ENCODE data around the gene NALCN.

The NALCN gene

GRCh38 chr13:101116341-101116740 lies 300.0 kb downstream of the NALCN start:
- no peak overlapping the region for H3K4me2 ChIP-seq (ENCODE audit: low read depth, low read length, poor library complexity, severe bottlenecking)
- H3K4me3 ChIP-seq (ENCODE audit: insufficient read depth, low read length, poor library complexity, severe bottlenecking), result no peak overlapping the region
- TF ChIP-seq EZH2phosphoT487 (conservative IDR thresholded peaks at IDR 0.05; ENCODE audit: low read length) (no peak), CTCF (IDR thresholded peaks at IDR 0.05; ENCODE audit: insufficient read depth, low read length, poor library complexity, severe bottlenecking) (no peak)
- H3K27me3 ChIP-seq (ENCODE audit: low read length), result no peaks in the 10 kb centered on the region
- no peaks in the 10 kb centered on the region for H3K9me3 ChIP-seq (ENCODE audit: insufficient read depth, low read length)
- no peaks in the 10 kb centered on the region for H3K79me2 ChIP-seq (ENCODE audit: insufficient read depth, low read length)
- no peak overlapping the region for H3K27ac ChIP-seq (ENCODE audit: low read depth, low read length)
- H3K9me2 ChIP-seq (replicated peaks; ENCODE audit: insufficient read depth, low read length), result no peaks in the 10 kb centered on the region
- no peaks in the 10 kb centered on the region for H3K36me3 ChIP-seq (ENCODE audit: low read length)
- H4K20me1 ChIP-seq (ENCODE audit: low read depth, low read length), result no peaks in the 10 kb centered on the region
- H3K9ac ChIP-seq (ENCODE audit: low read length), result no peak overlapping the region
- no peaks in the 10 kb centered on the region for H3F3A ChIP-seq (ENCODE audit: insufficient read depth)
- no peak overlapping the region for H2AFZ ChIP-seq (ENCODE audit: low read depth, low read length, severe bottlenecking)

- no peaks in the 10 kb centered on the region for H3K27me3 ChIP-seq (ENCODE audit: low read length)
- H4K20me1 ChIP-seq (ENCODE audit: low read depth, low read length), result no peaks in the 10 kb centered on the region
- H3K9me2 ChIP-seq (replicated peaks; ENCODE audit: insufficient read depth, low read length), result no peaks in the 10 kb centered on the region
- no peaks in the 10 kb centered on the region for H3F3A ChIP-seq (ENCODE audit: insufficient read depth)
- H3K79me2 ChIP-seq (ENCODE audit: insufficient read depth, low read length), result no peaks in the 10 kb centered on the region
- no peaks in the 10 kb centered on the region for H3K36me3 ChIP-seq (ENCODE audit: low read length)
- H3K9me3 ChIP-seq (ENCODE audit: insufficient read depth, low read length), result no peaks in the 10 kb centered on the region
- TF ChIP-seq CTCF (IDR thresholded peaks at IDR 0.05; ENCODE audit: insufficient read depth, low read length, poor library complexity, severe bottlenecking) (no peak), EZH2phosphoT487 (conservative IDR thresholded peaks at IDR 0.05; ENCODE audit: low read length) (no peak)
- no peak overlapping the region for H3K9ac ChIP-seq (ENCODE audit: low read length)
- H3K4me3 ChIP-seq (ENCODE audit: insufficient read depth, low read length, poor library complexity, severe bottlenecking), result no peak overlapping the region
- H3K27ac ChIP-seq (ENCODE audit: low read depth, low read length), result no peak overlapping the region
- no peak overlapping the region for H3K4me2 ChIP-seq (ENCODE audit: low read depth, low read length, poor library complexity, severe bottlenecking)
- H2AFZ ChIP-seq (ENCODE audit: low read depth, low read length, severe bottlenecking), result no peak overlapping the region
These were observed 300.5 kb downstream of the NALCN start for GRCh38 chr13:101115762-101116171.

GRCh38 chr13:101111894-101112293 lies 304.4 kb downstream of the NALCN start:
- no peak overlapping the region for H3K27ac ChIP-seq (ENCODE audit: low read depth, low read length)
- H3F3A ChIP-seq (ENCODE audit: insufficient read depth), result no peaks in the 10 kb centered on the region
- H4K20me1 ChIP-seq (ENCODE audit: low read depth, low read length), result no peaks in the 10 kb centered on the region
- H3K4me2 ChIP-seq (ENCODE audit: low read depth, low read length, poor library complexity, severe bottlenecking), result no peak overlapping the region
- TF ChIP-seq CTCF (IDR thresholded peaks at IDR 0.05; ENCODE audit: insufficient read depth, low read length, poor library complexity, severe bottlenecking), result no peak
- no peak for TF ChIP-seq EZH2phosphoT487 (conservative IDR thresholded peaks at IDR 0.05; ENCODE audit: low read length)
- no peak overlapping the region for H2AFZ ChIP-seq (ENCODE audit: low read depth, low read length, severe bottlenecking)
- H3K9ac ChIP-seq (ENCODE audit: low read length), result no peak overlapping the region
- no peaks in the 10 kb centered on the region for H3K9me2 ChIP-seq (replicated peaks; ENCODE audit: insufficient read depth, low read length)
- H3K4me3 ChIP-seq (ENCODE audit: insufficient read depth, low read length, poor library complexity, severe bottlenecking), result no peak overlapping the region
- H3K27me3 ChIP-seq (ENCODE audit: low read length), result no peaks in the 10 kb centered on the region
- no peaks in the 10 kb centered on the region for H3K36me3 ChIP-seq (ENCODE audit: low read length)
- no peaks in the 10 kb centered on the region for H3K79me2 ChIP-seq (ENCODE audit: insufficient read depth, low read length)
- H3K9me3 ChIP-seq (ENCODE audit: insufficient read depth, low read length), result 0 out of 2 replicates have a peak, but pooled peaks cover 2% of the 10 kb centered on the region

Measured in SU-DHL-6 (cell line).